22Rv1 (cell line): ENCODE data around the gene RBBP8NL.

ENCODE experiments used
- H3K27ac ChIP-seq: fragments of 450-650 bp; 2 replicates; pipeline ENCODE4 v1.5.1; 2017
- CTCF ChIP-seq: fragments of 450-650 bp; IDR thresholded peaks from 2 replicates; pipeline ENCODE4 v1.5.1; 2017; ENCODE audit warnings: mild to moderate bottlenecking
- ZFX ChIP-seq: fragments of 450-650 bp; IDR thresholded peaks from 2 replicates; pipeline ENCODE4 v1.6.1; 2017; ENCODE audit warnings: antibody characterized with exemption, borderline replicate concordance

The RBBP8NL gene

GRCh38 chr20:62404761-62405107 is 22.6 kb downstream of the RBBP8NL start:
- TF ChIP-seq ZFX (no peak), CTCF (no peak)
- no peak overlapping the region for H3K27ac ChIP-seq

GRCh38 chr20:62404112-62404665 is 23.1 kb downstream of the RBBP8NL start:
- peak overlapping the region; percentile 17; the same call in 1 of the 2 replicates for H3K27ac ChIP-seq
- TF ChIP-seq CTCF (no peak), ZFX (no peak)

- peak overlapping the region; percentile 17; the same call in 1 of the 2 replicates for H3K27ac ChIP-seq
- TF ChIP-seq CTCF (no peak), ZFX (no peak)
Observed at GRCh38 chr20:62403331-62403730, 24.0 kb downstream of the RBBP8NL start.

- no peak for TF ChIP-seq CTCF
- no peak overlapping the region for H3K27ac ChIP-seq
Observed at GRCh38 chr20:62402456-62403150, 24.7 kb downstream of the RBBP8NL start.

DNA sequence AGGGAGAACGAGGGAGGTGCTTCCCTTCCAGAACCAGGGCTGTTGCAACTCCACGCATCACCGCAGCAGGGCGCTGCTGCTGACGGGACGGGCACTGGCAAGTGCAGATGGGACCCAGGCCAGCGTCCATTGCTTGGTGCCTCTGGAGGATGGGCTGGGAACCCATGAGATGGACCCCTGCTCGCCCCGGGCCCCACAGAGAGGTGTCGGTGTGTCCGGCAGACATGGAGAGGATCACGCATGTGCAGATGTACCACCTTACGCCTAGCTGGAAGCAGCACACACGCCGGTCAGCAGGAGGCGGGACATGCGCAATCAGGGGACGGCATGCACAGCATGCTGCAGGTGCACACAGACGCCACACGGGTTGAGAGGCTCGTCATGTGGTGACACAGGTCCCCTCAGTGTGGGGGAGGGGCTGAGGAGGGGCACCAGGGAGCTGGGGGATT is 26.0 kb downstream of the RBBP8NL start:
- H3K27ac ChIP-seq: no peak overlapping the region
- TF ChIP-seq CTCF: peak; percentile 76
- no peak for TF ChIP-seq ZFX

- TF ChIP-seq CTCF (no peak), ZFX (no peak)
- H3K27ac ChIP-seq: no peak overlapping the region
Observed at GRCh38 chr20:62400541-62400940, 26.8 kb downstream of the RBBP8NL start.

GRCh38 chr20:62400021-62400420 is 27.3 kb downstream of the RBBP8NL start:
- TF ChIP-seq ZFX: no peak
- H3K27ac ChIP-seq: no peak overlapping the region
